ENCODE data around the gene DNM3.

The DNM3 gene

DNA sequence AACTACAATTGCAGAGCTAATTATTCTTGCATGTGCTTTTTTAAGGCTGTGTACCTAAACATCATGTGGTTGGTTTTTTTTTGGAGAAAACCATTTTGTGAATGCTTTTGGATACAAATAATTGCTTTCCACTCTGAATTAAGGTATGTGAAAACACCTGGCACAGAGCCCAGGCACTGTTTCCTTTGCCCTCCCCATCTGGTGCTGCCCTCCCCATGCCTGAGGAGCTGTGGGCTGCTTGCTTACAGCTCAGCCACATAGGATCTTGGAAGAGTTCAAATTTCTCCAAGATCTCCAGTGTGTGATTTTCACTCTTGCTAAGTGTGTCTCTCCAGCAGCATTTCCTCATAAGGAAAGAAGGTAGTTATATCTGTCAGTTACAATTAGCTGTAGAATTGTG lies 27.8 kb downstream of the DNM3 start:
- no peak for DNase-seq (ENCODE audit: low spot score)

GRCh38 chr1:171871848-171872247 lies 30.6 kb downstream of the DNM3 start:
- no peak for DNase-seq (ENCODE audit: low spot score)

- DNase-seq (ENCODE audit: low spot score): no peak
Measured at GRCh38 chr1:171872430-171872829, 31.1 kb downstream of the DNM3 start.

GRCh38 chr1:171873664-171874063 lies 32.4 kb downstream of the DNM3 start:
- DNase-seq (ENCODE audit: low spot score): no peak

- DNase-seq (ENCODE audit: low spot score): no peak
Measured at GRCh38 chr1:171877701-171878100, 36.4 kb downstream of the DNM3 start.

DNA sequence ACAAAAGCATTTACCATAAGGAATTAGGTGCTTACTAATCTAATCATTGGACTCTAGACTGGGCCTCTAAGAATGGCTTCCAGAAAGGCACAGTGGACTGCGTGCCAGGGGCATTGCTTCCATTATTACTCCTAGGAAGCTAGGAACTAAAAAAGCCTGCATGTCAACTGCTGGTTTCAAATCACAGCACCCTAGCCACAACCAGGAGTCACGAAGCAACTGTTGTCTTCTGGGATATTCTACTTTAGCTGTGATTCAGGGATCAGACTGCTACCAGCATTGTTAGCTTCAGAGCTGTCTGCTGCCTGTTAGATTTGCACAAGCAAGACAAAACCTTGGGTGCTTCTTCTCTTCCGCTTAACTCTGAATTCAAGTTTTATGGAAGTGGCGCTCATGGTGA lies 38.3 kb downstream of the DNM3 start:
- no peak for DNase-seq (ENCODE audit: low spot score)

GRCh38 chr1:171881442-171881841 lies 40.1 kb downstream of the DNM3 start:
- DNase-seq (ENCODE audit: low spot score): no peak

DNA sequence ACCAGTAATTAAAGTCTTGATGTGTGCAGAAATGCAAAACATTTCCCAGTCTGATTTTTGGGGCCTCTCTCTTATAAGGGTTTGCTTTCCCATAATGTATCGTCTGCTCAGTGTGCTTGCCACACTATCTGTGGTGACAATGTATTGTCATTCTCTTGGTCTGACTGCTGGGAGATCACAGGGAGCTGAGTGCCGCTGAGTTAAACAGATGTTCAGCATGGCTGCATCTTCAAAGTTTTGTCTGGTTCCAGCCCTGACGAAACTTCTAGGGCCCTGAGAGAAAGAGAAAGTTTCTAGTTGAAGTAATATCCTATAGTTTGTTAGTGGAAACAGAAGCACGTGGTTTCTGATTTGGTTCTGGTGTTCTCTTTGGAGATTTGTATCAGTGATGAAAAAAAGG lies 42.6 kb downstream of the DNM3 start:
- DNase-seq (ENCODE audit: low spot score): no peak

DNA sequence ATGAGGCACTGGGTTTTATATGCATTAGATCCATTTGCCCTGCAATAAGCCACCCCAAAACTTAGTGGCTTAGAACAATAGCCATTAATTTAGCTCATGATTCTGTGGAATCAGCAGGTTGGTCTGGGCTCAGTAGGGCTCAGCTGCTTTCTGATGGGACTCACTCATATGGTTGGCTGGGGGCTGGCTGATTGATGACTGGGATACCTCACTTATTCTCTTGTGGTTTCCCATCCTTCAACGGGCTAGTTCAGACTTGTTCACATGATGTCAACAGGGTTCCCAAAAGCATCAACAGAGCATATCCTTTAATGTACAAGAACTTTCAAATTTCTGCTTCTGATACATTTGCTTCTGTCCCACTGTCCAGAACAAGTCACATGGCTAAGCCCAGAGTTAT lies 43.2 kb downstream of the DNM3 start:
- no peak for DNase-seq (ENCODE audit: low spot score)

DNA sequence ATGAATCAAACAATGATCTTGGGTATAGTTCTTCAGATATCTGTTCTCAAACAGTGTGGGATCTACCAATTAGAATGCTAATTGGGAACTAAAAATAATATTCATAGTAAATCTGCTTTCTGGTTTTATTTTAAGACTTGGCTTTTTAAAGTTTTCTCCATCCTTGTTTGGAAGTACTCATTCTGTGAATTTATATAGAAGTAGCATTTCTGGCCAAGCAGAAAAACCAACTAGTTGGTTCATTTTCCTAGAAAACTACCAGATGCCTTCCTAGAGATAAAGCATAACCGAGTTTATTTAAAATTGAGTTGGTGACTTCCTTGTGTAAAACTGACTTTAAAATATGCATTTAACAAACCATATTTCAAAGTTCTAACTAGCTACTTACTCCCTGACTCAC lies 48.8 kb downstream of the DNM3 start:
- DNase-seq (ENCODE audit: low spot score): no peak

GRCh38 chr1:171896936-171897703 lies 55.8 kb downstream of the DNM3 start:
- DNase-seq (ENCODE audit: low spot score): no peak

DNA sequence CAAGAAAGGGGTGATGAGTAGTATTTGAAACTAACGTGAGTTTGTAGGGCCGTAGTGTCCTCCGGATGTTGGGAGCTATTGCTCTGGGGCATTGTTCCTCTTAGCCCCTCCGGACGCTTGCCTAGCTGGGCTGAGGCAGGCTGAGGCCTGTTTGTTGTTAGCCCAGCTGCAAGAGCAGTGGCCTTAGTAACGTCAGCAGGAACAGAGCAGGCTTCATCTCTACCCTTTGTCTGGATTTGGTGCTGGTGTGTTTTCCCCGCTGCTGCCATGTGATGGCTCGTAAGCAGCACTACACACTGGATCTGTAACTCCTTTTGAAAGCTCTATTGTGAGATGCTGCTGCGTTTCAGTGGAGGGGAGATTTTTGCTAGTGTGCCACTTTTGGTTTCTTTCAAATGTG lies 57.6 kb downstream of the DNM3 start:
- DNase-seq (ENCODE audit: low spot score): peak; percentile 99

DNA sequence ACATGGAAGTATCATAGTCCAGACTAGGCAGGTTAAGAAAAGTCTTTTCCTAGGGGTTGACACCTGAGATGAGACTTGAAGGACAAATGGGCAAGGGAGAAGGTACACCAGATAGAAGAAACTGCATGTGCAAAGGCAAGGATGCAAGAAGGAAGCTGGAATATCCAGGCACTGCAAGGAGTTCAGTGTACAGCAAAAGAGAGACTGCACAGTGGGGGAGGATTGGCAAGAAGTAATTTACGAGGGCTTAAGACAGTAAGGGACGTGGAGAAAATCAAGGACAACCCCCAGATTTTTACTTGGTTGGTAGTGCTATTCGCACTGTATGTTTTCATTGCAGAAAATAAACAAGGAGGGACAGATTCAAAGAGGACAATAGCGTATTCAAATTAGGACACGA lies 58.5 kb downstream of the DNM3 start:
- DNase-seq (ENCODE audit: low spot score): peak; percentile 56

DNA sequence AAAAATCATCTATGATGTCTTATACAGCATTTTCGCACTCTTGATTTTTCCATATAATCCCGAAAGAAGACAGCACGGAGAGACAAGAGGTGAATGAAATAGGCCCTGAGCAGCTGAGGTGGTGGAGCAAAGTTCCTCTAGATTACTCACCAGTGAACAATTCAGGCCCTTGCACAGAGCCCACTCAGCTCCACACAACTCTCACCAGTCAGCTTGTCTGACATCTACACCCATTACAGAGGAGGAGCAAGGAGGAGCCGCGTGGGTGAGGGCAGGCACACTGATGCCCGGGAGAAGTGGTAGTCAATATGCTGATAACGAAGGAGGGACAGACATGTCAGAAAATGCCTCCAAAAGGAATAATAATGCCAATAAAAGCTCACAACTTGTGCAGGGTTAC lies 59.9 kb downstream of the DNM3 start:
- DNase-seq (ENCODE audit: low spot score): peak; percentile 58

GRCh38 chr1:171902527-171902926 lies 61.2 kb downstream of the DNM3 start:
- no peak for DNase-seq (ENCODE audit: low spot score)

DNA sequence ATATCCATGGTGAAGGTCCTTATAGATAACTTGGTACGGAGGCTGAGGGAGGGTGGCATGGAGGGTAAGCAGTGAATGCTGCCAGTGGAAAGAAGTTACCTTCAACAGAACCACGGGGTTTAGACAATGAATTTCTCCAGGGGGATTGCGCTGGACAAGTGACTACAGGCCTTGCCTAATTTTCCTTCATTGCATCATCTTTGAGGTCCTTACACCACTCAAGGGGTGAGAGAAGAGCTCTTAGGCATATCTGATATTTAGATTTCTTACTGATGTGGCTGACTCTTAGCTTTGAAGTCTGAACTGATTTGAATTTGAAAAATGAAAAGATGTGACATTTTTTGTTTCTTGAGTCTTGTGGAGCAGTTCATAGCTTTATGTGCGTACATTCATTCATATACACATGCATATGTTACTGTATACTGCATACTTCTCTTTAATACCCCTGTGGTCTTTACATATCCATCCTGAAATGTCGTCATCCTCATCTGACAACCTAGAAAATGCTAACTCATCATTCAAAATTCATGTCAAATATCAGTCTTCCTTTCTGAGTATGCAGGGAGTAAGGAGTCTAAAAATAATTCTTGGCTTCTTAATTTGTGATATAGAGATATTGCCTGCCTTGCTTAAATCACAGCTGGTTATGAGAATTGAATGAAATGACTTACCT lies 63.6 kb downstream of the DNM3 start:
- DNase-seq (ENCODE audit: low spot score): no peak

DNA sequence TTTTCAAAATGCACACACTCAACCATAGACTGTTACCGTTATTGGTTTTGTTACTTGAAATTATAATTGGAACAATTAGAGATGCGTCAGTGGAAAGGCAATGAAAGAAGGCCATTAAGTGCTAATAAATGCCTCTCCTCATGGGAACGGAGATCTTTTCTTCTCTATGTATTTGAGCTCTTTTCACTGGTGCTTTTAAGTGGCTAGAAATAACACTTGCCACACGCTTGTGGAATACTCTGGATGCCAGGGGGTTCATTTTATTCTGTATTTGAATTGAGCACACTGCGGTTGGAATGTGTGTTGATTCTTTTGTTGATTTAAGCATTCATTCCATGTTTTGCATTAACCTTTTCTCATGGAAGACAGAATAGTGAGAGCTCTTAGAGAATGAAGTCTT lies 68.4 kb downstream of the DNM3 start:
- DNase-seq (ENCODE audit: low spot score): no peak

DNA sequence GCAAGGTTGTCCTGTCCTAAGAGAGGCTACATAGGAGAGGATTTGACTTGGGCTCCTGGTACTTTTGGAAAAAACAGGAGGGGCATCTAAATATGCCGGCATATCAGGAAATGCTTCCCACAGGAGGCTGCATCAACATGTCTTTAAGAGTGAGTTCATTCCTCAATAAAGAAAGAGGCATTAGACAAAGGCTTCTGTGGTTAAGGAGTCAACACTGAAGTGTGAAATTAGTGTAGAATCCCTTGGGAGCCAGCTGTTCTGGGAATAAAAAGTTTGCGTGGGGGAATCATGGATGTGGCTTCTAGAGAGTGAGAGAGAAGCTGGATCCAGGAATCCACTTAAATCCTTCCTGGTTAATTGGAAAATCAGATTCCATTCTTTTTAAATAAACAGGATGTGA lies 69.5 kb downstream of the DNM3 start:
- no peak for DNase-seq (ENCODE audit: low spot score)

- DNase-seq (ENCODE audit: low spot score): no peak
Measured at GRCh38 chr1:171911506-171911905, 70.2 kb downstream of the DNM3 start.

DNA sequence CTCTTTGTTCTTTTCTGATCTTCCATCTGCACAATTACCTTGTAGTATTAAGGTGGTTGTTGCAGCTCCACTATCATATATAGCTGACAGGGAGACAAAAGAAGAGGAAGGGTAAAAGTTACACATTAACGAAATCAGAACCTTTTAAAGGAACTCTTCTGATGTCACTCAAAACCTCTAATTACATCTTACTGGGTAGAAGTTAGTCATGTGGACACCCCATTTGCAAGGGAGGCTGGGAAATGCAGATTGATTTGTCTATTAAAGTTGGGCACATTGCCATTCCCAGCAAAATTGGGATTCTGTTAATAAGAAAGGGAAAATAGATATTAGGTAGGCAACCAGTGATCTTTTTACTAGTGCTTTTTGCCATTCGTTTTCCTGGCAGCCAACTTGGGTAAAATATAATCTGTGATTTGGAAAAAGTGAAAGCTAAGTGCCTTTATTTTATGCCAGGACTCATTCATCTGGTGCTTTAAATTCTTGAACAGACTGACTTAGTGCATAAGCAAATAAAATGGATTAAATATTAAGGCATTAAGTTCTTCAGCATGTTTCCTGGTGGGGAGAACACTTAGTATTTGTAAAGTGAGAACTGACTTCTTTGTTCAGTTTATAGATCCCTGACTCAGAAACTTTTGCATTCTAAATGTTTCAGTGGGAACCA lies 71.3 kb downstream of the DNM3 start:
- no peak for DNase-seq (ENCODE audit: low spot score)

- DNase-seq (ENCODE audit: low spot score): peak; percentile 82
Measured at GRCh38 chr1:171913385-171913784, 72.1 kb downstream of the DNM3 start.

GRCh38 chr1:171916315-171916771 lies 75.0 kb downstream of the DNM3 start:
- DNase-seq (ENCODE audit: low spot score): no peak

GRCh38 chr1:171917331-171917730 lies 76.0 kb downstream of the DNM3 start:
- no peak for DNase-seq (ENCODE audit: low spot score)

Measured in globus pallidus (tissue), 1 donor.